ENCODE data around the gene EHD1.
"Not testable (repeated sequence)": the region's sequence is repeated elsewhere in the genome, so short reads cannot be mapped to it uniquely, and the experiment has no call there.

Gene EHD1

GRCh38 chr11:64826578-64827450 is 51.6 kb downstream of the EHD1 start:
- DNase-seq (ENCODE audit: low read depth in 2 of 2) = no peak

GRCh38 chr11:64826062-64826461 is 52.4 kb downstream of the EHD1 start:
- DNase-seq (ENCODE audit: low read depth in 2 of 2) = no peak

DNA sequence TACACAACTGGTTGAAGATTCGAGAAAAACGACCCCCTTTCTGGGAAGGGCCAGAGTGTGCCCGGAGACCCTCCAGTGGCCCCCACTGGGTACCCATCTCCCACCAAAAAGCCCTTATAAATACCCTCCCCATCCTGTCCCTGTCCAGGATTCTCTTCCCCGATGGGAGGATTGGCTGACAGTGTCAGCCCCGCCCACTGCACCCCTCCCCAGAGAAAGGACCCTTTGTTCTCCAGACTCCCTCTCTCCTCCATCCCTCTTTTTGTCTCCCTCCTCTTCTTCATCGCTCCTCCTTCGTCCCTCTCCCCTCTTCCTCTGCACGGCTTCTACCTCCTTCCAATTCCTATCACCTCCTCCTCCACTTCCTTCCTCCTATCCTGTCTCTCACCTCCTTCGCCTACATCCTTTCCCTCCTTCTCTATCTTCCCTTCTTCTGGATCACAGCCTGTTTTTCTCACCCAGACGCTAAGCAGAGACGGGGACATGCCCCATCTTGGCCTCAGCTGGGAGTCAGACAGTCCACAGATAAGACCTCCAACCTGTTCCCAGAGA is 54.8 kb downstream of the EHD1 start:
- no peak for DNase-seq (ENCODE audit: low read depth in 2 of 2)

GRCh38 chr11:64817476-64817875 is 60.9 kb downstream of the EHD1 start:
- no peak for DNase-seq (ENCODE audit: low read depth in 2 of 2)

DNA sequence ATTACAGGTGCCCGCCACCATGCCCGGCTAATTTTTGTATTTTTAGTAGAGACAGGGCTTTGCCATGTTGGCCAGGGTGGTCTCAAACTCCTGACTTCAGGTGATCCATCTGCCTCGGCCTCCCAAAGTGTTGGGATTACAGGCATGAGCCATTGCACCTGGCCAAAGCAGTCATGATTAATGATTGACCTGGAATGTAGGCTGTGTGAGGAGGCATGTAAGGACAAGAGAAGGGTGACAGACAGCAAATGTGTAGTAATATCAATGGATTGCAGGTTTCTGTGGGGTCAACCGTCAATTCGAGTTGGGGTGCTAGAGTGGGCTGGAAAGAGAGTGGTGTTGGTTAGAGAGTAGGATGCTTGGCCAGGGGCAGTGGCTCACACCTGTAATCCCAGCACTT is 63.0 kb downstream of the EHD1 start:
- not testable (repeated sequence) for DNase-seq (ENCODE audit: low read depth in 2 of 2)

GRCh38 chr11:64814712-64815187 is 63.7 kb downstream of the EHD1 start:
- DNase-seq (ENCODE audit: low read depth in 2 of 2) = no peak

GRCh38 chr11:64813826-64814225 is 64.6 kb downstream of the EHD1 start:
- no peak for DNase-seq (ENCODE audit: low read depth in 2 of 2)

GRCh38 chr11:64810891-64811272 is 67.5 kb downstream of the EHD1 start:
- no peak for DNase-seq (ENCODE audit: low read depth in 2 of 2)

DNA sequence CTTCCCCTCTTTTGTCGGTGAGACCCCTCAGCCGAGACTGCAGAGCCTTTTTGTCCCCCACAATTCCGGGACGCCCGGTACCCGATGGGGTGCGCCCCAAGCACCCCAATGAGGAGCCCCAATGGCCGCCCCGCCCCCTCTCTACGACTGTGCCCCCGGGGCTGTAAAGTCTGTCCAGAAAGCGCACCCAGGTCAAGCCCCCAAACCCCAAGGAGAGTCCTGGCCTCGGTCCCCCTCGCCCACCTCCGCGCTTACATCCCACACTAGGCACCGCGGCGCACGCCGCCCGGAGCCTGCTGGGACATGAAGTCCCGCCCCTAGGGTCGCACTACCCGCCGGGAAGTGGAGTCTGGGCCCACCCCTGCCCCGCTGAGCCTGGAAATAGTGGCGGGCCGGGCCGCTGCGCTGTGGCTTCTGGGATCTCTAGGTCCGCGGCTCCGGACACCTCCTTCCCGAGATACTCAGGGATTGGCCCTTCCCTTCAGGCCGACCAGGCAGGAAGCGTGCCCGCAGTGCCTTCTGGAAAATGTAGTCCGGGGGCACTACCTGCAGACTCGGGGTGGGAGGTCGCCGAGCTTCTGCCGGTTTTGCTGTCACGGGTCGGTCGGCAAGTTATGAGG is 68.0 kb downstream of the EHD1 start, which contains the start of gene MEN1:
Gene MEN1, minus strand, starts transcription at position 281 of the 620 bp plus-strand sequence. CDS start 442 bp downstream, outside the sequence.
- DNase-seq (ENCODE audit: low read depth in 2 of 2) = peak; percentile 78 to 80

DNA sequence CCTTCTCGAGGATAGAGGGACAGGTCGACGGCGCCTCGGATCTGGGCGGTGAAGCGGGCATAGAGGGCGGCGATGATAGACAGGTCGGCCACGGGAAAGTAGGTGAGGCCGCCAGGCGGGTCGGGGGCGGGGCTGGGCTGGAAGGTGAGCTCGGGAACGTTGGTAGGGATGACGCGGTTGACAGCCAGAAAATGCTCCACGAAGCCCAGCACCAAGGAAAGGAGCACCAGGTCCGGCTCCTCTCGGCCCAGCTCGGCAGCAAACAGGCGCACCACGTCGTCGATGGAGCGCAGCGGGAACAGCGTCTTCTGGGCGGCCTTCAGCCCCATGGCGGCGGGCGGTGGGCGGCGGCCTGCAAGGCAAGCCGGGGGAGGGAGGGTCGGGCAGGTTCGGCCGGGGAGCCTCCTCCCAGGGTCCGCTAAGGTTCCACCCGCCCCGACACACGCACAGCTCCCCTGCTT is 68.6 kb downstream of the EHD1 start:
- DNase-seq (ENCODE audit: low read depth in 2 of 2) = no peak

DNA sequence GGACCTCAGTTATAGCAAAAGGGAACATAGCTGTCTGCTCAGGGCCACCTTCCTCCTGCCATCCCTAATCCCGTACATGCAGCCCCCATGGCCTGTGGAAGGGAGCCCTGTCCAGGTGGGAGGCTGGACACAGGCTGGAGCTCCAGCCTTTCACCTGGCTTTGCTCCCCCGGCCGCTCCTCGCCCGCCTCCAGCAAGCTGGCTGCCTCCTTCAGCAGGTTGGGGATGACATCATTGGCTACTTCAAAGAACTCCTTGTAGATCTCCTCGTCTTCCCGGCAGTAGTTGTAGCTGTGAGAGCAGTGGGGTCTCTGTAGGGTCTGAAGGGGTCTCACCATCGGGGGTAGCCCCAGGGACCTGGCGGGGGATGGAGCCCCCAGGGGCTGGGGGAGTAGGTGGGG is 72.9 kb downstream of the EHD1 start:
- no peak for DNase-seq (ENCODE audit: low read depth in 2 of 2)

- DNase-seq (ENCODE audit: low read depth in 2 of 2) = no peak
Observed at GRCh38 chr11:64804346-64805210, 73.8 kb downstream of the EHD1 start.

GRCh38 chr11:64803846-64804345 is 74.5 kb downstream of the EHD1 start:
- no peak for DNase-seq (ENCODE audit: low read depth in 2 of 2)

DNA sequence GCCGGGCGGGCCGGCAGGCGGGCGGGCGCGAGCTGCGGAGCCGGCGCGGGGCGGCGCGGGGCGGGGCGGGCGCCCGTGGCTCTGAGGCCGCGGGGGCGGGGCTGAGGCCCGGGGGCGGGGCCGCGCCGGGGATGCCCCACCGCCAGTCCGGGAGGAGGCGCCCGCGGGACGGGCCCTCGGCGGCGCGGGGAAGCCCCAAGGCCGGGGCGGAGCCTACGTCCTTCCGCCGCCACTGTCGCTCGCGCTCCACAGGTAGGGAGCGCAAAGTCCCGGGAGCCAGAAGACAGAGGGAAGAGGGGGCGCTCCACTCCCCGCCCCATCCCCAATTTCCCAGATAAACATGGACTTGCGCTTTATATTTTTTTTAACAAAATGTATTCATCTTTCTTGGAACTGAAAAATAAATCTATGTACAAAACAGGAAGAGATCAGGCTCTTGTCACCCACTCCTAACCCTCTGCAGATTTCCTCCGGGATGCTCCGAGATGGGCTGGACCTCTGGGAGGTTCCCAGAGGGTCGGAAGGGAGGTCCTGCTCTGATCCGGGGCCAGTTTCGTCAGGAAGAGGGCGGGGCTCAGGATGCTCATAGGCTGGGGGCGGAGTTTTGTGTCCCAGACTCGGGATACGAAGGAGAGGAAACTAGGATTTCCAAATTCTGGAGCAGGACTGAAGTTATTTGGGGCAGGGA is 75.1 kb downstream of the EHD1 start, which contains the start of gene MAP4K2:
Gene MAP4K2, minus strand, starts transcription at position 57 of the 688 bp plus-strand sequence. CDS start 65 bp downstream, outside the sequence.
- DNase-seq (ENCODE audit: low read depth in 2 of 2) = peak; percentile 76 to 84

DNA sequence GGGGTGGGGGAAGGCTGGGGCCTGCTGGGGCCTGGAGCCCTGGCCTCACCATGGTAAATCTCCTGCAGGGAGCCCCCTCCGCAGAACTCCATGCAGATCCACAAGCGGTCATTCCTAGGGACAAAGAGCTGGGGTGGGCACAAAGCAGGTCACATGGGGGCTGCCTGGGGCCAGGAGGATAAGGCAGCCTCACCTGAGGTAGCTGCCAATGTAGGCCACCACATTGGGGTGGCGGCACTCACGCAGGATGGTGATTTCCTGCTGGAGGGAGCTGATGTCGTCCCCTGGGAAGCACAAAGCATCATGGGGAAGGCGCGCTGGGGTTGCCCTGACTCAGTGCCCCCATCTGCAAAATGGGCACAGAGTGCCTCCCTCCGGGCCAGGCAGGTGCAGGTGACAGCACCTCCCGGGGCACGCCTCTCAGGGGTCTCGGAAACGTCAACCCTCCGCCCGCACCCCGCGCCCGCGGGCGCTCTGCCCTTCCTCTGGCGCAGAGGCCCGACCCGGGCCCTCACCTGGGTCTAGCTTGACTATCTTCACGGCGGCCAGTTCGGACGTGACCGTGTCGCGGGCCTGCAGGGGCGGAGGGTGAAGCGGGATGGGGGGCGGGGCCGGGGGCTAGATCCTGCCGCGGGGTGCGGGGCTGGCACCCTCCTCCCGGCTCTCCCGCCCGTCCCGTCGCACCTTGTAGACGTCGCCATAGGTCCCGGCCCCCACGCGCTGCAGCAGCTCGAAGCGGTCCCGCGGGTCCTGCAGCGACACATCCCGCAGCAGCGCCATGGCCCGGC is 75.9 kb downstream of the EHD1 start:
- DNase-seq (ENCODE audit: low read depth in 2 of 2) = peak in 1 of 2 donors; percentile 33
